Measurements from ENCODE around the gene GAPT.
"Not testable (repeated sequence)": the region's sequence is repeated elsewhere in the genome, so short reads cannot be mapped to it uniquely, and the experiment has no call there.

GAPT gene

DNA sequence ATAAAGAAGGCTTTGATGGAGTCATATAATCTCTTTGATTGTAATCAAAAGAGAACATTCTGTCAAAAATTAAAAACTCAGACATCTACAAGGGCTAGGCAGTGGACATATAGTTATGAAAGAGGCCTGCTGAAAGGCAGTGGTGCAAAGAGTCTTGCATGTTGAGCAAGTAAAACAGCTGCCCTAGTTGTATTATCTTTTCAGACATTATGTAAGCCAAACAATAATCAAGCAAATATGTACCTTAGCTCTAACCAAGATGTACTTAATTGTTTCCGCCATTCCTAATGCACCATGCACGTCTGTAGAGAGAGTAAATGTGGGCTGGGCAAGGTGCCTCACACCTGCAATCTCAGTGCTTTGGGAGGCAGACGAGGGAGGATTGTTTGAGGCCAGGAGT is 14.3 kb downstream of the GAPT start:
- DNase-seq (ENCODE audit: low read depth) = no peak

DNA sequence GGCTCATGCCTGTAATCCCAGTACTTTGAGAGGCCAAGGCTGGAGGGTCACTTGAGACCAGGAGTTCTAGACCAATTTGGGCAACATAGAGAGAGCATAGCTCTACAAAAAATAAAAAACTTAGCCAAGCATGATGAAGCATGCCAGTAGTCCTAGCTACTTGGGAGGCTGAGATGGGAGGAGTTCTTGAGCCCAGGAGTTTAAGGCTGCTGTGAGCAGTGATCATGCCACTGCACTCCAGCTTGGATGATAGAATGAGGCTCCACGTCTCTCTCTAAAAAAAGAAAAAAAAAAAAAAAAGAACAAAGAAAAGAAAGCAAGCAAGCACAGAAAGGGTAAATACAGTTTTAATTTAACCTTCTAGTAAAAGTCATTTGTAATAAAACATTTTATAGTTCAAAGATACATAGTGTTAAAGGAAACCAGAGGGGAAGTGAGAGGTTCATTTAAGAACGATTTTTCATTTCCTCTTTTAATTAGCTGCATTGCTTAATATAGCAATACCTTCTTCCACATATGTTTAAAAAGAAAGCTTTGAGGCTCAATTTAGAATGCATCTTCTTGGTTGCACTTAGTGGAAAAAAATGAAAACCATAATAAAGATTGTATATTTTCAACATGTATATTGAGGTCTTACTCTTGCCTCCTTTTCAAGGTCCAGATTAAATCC is 14.9 kb downstream of the GAPT start:
- no peak for DNase-seq (ENCODE audit: low read depth)

DNA sequence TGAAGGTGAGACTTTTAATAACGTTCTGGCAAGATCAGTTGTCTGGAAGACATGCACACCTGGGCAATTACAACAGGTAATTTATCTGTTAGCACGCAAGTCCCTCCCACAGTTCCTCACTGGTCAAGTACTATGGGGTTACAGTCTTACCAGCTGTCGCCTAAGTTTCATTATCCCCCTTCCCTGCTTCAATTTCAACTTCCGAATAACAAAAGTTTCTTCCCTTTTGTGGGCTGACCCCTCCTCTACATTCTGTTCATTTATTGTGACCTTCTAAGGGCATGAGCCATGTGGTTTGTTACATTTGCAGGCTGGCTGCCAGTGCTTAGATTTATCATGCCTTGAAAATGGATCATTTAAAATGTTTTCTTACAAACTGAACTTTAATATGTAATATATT is 16.5 kb downstream of the GAPT start:
- no peak for DNase-seq (ENCODE audit: low read depth)

- no peak for DNase-seq (ENCODE audit: low read depth)
These were observed 26.0 kb downstream of the GAPT start for GRCh38 chr5:58517198-58517597.

GRCh38 chr5:58523956-58524355 is 32.7 kb downstream of the GAPT start:
- DNase-seq (ENCODE audit: low read depth) = no peak

GRCh38 chr5:58524571-58524970 is 33.3 kb downstream of the GAPT start:
- no peak for DNase-seq (ENCODE audit: low read depth)

DNA sequence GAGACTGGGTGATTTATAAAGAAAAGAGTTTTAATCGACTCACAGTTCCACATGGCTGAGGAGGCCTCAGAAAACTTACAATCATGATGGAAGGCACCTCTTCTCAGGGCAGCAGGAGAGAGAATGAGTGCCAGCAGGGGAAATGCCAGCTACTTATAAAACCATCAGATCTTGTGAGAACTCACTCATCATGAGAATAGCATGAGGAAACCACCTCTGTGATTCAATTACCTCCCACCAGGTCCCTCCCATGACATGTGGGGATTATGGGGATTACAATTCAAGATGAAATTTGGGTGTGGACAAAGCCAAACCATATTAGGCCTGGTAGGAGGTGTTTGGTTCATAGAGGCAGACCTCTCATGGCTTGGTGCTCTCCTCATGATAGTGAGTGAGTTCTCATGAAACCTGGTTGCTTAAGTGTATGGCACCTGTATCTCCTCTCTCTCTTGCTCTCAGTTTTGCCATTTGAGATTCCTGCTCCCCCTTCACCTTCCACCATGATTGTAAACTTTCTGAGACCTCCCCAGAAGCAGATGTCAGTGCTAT is 39.8 kb downstream of the GAPT start:
- no peak for DNase-seq (ENCODE audit: low read depth)

DNA sequence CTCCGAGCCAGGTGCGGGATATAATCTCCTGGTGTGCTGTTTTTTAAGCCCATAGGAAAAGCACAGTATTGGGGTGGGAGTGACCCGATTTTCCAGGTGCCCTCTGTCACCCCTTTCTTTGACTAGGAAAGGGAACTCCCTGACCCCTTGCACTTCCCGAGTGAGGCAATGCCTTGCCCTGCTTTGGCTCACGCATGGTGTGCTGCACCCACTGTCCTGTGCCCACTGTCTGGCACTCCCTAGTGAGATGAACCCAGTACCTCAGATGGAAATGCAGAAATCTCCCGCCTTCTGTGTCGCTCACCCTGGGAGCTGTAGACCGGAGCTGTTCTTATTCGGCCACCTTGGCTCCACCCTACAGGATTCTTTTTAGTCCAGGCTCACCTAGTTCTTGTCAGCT is 50.7 kb downstream of the GAPT start:
- DNase-seq (ENCODE audit: low read depth) = not testable (repeated sequence)

DNA sequence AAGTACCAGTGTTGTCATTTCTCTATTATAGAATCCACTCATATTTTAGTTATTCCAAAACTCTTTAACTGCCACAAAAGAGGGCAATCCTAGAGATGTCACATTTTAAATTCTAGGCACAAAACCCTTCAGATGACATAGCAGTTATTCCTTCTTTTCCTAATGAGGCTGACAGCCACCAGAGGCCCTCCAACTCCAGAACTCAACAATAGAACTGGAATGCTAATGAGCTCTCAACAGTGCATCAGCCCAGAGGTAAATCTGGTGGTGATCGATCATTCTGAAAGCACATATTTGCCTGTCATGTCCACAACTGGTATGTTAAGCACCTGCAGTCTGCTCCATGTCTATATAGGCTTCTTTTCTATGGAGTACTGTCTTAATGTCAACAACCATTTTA is 51.5 kb downstream of the GAPT start:
- DNase-seq (ENCODE audit: low read depth) = no peak

DNA sequence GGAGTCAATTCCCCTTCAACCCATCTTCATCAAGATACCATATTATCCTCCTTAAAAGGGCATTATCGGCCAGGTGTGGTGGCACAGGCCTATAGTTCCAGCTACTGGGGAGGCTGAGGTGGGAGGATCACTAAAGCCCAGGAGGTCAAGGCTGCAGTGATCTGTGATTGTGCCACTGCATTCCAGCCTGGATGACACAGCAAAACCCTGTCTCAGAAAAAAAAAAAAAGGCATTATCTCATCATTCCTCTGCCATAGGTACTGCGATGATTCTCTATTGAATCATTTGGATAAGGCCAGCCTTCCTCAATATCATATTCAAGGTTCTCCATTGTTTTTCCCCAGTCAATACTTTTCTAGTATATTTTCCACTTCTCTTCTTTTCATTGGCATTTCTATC is 52.5 kb downstream of the GAPT start:
- no peak for DNase-seq (ENCODE audit: low read depth)

DNA sequence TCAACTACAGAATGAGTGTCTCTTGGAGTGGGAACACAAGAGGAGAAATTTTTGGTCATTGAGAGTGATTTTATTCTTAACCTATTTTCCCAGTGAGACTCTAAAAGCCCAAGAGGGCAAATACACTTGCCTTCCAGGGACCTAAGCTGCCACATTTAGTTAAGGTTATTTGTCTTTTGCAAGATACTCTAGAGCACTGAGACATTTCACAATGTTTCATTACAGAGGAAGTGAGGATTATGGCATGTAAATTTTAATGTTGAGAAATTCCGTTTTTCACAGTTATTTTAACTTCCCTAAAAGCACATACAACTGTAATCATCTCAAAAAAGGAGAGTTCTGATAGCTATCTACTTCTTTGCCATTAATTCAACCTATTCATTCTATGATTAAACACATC is 53.0 kb downstream of the GAPT start:
- DNase-seq (ENCODE audit: low read depth) = no peak

DNA sequence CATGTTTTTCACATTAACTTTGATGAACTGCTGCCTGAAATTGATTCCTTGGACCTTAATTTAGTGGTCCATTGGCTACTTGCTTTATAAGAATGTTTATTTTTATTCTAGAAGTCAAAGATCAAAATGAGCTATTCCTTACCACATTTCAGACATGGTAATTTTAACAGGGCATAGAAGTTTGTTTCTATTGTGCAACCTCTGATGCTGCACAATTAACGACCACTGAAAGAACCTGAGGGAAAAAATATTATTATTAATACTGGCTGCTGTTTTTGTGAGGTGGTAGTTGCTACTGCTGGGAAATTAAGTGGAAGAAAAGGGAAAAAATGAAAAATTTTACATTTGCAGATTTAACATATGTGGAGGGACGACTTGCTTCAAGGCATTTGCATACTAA is 53.7 kb downstream of the GAPT start:
- no peak for DNase-seq (ENCODE audit: low read depth)

DNA sequence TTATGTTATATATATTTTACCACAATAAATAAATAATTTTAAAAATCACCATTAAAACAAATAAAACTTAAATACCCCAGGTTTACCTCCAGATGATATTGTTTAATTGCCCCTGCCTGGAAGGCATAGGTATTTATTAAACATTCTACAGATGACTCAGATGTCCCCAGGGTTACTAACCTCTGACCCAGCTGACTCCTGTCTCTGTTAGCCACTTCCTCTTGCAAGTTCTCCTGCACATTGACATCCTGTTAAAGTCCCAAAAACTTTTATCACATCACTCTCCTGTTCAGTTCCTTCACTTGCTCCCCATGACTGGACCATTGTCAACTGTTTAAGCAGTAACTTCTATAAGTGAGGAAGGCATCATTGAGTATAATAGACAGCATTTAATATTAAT is 54.7 kb downstream of the GAPT start:
- DNase-seq (ENCODE audit: low read depth) = no peak
